Gastroesophageal sphincter (tissue), 3 donors: ENCODE data around the gene RHOG.

Source experiments
- CTCF ChIP-seq, 4 experiments: fragments of 200-600 bp in 2 of 4; fragments of 450-650 bp in 2 of 4; sonication (generic) in 1 of 4; IDR thresholded peaks; one replicate each; pipeline ENCODE4 v1.5.1; 2017 to 2019; ENCODE audit warnings: antibody characterized with exemption in 4 of 4, mild to moderate bottlenecking in 2 of 4, moderate library complexity in 2 of 4
- EP300 ChIP-seq: sonication (generic); formaldehyde crosslinking; IDR thresholded peaks from one replicate; pipeline ENCODE4 v1.6.1; 2017; ENCODE audit warnings: antibody characterized with exemption, mild to moderate bottlenecking
- POLR2AphosphoS5 ChIP-seq: sonication (generic); formaldehyde crosslinking; IDR thresholded peaks from one replicate; pipeline ENCODE4 v1.6.1; 2017; ENCODE audit warnings: antibody characterized with exemption

DNA sequence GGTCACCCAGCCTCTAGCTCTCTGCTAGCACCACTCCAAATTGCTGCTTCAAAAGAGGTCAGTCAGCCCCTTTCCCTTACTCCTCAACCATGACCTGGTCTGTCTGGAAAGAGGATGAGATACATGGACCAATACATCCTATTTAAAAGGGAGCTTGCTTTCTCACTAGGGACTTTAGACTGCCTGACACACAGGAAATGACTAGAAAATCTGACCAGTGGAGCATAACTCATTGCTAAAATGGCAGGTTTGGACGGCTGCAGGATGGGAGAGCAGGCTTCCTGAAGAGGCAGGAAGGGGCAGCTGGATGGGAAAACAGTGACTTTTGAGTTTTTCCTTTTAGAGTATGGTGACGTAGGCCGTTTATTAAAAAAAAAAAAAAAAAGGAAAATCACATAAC lies 40.0 kb upstream of the RHOG start:
- TF ChIP-seq CTCF (IDR thresholded peaks at IDR 0.05), result no peak
- TF ChIP-seq POLR2AphosphoS5, result no peak
- TF ChIP-seq EP300, result no peak
